ENCODE results near the gene UBASH3B.

Gene UBASH3B

DNA sequence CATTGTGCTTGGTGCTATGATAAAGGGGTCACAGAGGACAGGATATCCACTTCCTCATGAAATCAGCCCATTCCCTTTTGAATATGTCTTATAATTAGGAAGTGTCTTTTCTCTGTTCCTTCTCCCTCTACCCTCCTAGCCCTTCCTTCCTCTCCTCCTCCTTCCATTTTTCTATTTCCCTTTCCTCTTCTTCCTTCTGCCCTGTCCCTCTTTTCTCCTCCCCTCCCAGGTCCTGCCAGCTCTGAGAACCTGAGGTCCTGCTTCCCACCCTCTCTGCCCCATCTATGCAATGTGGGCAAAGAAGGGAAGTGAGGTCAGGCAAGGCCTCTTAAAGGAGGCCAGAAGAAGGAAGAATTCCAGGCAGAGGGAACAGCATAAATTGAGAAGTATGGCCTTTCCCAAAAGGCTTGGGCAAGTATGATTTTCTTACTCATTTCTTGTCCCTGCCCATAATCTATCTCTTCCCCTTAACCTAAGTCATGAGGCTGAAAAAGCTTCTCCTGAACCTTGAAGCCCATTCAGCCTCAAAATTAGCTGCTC, 7.7 kb upstream of the UBASH3B start:
- DNase-seq = no peak

DNA sequence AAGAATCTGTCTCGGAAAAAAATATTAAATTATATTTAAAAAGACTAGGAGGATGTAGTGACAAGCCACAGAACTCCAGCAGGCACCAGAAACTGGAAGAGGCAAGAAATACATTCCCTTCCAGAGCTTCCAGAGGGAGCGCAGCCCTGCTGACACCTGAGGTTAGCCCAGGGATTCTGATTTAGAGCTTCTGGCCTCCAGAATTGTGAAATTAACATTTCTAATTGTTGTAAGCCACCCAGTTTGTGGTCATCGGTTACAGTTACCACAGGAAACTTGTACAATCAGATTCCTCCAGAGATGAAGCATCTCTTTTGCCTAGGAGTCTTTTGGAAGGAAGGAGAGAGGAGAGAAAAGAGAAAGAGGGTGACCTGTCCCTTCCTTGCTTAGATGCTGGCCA, 6.4 kb upstream of the UBASH3B start:
- DNase-seq = no peak

DNA sequence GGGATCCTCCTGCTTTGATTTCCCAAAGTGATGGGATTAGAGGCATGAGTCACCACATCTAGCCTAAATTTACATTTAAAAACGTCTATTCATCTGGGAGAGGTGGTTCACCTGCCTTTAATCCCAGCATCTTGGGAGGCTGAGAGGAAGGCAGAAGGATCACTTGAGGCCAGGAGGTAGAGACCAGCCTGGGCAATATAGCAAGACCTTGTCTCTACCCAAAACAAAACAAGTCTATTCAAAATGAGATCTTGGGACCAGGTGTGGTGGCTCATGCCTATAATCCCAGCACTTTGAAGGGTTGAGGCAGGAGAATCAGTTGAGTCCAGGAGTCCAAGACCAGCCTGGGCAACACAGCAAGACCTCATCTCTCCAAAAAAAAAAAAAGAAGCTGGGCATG, 4.9 kb upstream of the UBASH3B start:
- no peak for DNase-seq

DNA sequence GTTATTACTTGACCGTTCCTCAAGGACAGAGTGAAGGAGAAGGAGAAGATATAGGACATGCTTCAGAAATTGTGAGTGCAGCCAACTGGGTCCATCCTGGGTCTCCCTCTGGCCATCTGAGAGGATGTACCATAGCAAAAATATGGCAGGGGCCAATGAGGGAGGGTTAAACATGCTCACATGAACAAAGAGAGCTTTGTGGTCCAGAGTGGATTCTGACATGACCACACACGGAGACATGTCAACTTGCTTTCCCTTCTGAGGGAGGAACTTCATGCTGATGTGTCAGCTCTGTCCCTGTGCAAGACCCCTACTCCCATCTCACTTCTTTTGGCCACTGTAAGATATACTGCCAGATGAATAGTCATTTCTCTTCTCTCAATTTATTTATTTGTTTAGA, 3.0 kb upstream of the UBASH3B start:
- no peak for DNase-seq

DNA sequence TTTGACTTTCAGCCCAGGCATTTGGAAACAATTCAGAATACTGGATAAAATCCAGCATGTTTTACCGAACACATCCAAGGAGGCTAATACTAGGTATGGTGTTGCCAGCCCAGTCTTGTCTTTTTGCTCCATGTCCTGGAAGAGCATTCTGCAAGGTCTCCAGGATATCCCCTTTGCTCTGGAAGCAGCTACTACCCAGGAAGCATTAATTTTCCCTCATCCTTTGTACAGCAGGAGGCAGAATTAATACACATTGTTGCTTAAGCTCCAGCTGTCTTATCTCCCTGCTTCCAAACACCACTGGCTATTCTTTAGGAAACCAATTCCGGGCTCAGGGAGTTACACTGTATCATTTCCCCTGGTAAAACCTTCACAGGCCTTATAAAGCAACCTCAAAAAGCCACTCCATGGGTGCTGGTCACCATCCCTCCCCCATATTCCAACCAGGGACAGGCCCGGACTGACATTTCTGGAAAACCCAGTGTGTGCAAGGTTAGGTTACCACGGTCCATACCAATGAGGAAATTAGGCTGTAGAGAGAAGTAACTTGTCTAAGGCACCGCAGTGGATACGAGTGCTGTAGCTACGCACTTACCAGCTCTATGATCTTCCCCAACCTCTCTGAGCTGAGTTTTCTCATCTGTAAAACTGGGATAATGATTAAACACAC, 1.5 kb upstream of the UBASH3B start:
- DNase-seq = no peak

DNA sequence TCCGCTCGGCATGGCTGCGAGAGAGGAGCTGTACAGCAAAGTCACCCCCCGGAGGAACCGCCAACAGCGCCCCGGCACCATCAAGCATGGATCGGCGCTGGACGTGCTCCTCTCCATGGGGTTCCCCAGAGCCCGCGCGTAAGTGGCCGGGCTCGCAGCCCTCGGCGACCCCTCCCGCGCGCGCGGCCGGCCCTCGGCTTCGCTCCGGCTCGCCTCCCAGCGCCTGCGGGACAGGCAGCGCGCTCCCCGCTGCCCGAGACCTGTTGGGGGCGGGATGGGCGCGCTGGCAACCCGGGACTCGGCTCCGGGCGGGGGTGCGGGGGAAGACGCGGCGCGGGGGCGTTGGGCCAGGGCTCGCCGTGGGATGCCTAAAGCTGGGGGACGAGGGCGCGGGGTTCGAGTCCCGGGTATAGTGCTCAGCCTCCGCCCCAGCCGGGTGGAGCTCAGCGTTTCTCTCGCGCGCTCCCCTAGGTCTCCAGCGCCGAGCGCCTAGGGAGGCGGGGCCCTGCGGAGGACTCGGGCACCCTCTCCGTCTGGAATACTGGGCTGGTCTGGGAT, 630 bp downstream of the UBASH3B start:
- peak; percentile 52 for DNase-seq

DNA sequence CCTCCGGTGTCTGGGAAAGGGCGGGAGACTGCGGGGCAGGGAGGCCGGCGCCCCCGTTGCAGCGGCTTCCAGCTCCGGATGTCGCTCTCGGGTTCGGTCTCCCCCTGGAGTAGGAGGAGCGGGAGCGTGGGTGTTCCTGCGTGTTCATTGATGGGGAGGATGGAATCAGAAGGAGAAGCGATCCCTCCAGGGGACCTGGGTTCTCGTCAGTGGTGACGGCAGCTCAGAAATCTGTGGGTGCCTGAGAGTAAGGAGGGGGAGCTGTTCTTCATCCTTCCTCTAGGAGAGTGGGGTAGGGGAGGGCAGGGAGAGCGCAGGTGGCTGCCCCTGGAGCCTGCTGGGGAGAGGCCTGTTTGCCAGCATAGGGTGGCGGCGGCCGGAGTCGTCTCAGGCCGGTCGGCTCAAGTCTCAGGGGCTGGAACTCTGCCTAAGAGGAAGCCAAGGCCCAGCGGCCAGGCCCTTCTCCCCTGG, 1.1 kb downstream of the UBASH3B start:
- DNase-seq = peak; percentile 44

DNA sequence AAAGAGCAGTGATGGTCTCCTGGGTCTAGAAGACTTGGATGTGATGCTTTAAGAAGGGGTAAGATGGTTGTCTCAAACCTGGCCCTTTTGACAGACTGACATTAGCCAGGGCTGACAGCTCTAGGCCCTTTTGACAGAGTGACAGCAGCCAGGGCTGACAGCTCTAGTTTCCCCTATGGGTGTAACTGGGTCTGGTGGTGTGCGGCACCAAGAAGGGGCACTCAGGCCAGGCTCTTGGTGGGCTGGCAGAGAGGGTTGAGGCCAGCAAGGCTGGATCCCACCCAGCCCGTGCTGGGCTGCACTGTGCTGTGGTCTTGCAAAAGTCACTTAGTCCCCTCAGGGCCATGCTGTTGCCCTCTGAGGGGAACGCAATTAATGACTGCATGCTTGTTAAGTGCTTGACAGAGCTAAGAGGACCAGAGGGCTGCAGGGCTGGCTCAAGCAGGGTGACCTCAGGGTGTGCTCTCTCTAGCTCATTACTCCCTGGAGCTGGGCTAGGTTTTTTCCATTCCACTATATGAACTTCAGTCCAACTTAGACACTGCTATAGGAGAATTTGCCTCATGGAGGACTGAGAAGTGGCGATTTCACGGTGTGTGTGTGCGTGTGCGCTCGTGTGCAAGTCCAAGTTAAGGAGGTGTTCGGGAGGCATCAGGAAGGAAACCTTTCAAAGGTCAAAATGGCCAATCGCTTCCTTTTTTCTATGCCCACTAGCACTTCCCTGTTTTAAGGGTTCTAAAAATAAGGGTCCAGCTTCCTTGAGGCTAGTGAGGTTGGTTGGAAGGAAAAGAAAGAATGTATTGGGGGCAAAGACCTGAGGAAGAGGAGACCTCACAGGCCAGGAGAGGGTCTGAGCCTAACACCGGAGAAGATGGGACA, 4.4 kb downstream of the UBASH3B start:
- no peak for DNase-seq

DNA sequence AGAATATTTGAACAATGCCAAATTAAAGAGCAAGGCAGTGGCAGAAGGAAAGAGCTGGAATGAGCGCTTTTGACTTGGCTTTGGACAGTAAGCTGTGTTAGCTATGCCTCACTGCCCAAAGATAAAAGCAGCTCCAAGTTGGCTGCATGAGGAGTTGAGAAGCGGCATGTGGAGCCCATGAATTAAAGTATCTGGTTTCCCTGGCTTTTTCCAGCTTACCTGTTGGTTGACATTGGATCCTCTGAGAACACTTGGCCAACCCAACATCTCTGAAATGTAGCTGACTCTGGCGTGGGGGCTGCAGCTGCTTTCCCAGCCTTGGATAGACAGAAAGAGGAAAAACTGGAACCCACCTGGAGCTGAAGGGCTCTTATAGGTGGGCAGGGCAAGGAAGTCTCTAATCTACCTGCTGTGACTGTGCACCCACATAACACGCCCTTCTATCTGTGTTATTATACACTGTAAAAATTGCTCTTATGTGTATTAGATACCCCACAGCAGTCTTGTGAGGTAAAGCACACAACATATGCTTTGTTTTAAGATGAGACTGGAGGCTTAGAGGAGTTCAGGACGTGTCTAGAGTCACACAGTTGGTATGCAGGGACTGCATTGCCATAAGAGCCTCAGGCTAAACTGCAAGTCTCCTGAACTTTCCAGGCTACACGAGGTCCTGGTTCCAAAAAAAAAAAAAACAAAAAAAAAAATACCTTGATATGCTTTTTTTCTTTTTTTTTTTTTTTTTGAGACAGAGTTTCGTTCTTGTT, 5.8 kb downstream of the UBASH3B start:
- no peak for DNase-seq

DNA sequence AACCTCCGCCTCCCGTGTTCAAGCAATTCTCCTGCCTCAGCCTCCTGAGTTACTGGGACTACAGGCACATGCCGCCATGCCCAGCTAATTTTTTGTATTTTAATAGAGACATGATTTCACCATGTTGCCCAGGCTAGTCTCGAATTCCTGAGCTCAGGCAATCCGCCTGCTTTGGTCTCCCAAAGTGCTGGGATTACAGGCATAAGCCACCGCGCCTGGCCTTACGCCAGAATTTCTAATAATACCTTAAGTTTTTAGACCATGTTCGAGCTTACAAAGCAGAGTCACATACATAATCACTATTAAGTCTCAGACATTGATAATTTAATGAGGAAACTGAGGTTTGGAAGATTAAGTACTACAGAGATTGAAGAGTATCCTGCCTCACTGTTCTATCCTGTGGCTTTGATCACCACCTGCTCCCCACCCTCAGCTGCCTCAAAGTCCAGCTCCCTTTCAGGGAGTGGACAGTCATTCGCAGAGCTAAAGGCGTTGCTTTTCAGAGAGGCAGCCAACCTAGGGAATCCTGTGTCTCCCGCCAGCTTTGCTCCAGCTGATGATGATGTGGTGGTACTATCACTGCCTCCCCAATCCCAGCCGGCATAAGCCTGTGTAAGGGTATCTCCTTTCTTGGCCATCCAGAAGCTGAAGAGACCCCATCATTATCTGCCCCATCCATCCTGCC, 7.7 kb downstream of the UBASH3B start:
- DNase-seq = no peak

DNA sequence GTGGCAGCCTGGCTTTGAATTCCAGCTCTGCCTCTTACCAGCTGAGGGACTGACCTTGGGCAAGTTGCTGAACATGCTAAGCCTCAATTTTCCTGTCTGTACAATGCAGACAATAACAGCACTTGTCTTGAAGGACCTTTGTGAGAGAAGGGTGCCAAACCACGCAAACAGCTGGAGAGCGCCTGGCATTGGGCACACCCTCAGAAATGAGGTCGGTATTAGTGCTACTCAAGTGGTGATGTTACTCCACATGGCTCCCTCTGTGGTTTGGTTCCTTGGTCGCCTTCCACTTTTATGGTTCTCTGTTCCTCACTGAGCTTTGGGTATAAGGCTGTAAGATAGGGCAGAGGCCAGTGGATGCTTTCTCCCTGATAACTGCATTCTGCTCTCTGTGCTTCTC, 8.2 kb downstream of the UBASH3B start:
- DNase-seq = no peak

DNA sequence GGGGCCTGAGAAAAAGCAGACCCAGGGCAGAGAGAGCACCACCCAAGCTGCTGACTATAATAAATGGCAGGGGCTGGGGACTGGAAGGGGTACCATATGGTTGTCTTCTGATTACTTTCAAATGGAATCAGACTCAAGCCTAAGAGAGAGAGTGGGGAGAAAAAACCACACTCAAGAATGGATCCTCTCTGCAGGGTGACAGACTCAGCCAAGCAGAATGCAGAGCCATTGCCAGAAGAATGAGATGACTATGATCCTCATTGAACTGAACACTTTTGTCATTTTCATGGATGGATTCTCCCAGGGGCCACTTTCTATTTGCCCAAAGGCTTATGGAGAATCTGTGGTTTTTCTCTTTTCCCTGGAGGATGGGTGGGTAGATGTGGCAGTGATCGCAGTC, 8.7 kb downstream of the UBASH3B start:
- no peak for DNase-seq

DNA sequence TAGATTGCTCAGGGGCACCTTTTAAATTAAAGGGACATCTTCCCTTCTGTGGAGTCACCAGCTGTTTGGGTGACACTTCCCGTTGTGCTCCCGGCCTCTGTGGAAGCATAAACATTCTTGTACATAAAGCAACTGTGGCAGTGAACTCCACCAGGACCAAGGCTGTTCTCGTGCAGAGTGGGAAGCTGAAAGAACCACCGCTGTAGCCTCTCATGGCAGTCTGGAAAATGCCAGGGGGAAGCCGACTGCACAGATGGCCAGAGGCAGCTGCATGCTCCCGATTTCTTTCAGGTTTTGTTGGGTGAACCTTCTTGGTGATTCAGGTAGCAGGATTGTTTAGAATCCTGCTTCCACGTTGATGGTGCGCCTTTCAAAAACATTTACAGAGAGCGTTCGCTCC, 10.3 kb downstream of the UBASH3B start:
- DNase-seq = no peak

DNA sequence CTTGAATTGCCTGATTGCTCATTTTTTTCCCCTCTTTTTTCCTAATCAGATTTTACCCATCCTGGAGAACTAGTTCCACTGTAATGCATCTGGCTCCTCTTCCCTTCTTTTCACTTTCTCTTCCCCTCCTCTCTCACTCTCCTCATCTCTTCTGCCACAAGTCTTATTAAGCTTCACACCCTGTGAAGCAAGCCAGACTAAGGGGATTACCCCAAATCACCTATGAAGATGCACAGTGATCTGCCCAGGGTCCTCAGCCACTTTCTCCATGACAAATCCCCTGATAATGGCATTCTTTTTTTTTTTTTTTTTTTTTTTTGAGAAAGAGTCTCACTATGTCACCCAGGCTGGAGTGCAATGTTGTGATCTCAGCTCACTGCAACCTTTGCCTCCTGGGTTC, 11.2 kb downstream of the UBASH3B start:
- no peak for DNase-seq

DNA sequence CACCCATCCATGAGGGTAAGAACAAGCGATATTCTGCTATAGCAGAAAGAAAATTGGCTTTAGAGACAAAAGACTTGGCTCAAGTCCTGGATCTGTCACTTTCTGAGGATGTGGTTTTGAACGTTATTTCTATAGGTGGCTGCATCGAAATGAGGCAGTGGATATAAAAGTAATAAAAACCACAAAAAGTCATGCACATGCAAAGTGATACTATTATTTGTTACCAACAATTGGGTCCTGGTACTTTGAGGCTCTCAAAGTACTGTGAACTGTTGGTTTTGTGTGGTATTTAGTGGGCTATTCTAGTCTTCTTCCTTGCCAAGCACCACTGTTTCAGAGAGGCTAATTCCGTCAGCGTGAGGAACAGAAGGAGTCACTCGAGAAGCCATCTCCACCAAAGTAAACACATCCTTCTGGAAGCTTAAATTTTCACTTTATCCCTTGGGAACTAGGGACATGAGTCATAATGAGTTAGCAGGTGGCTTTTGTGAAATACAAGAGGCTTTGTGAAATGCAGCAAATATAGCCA, 13.1 kb downstream of the UBASH3B start:
- no peak for DNase-seq

DNA sequence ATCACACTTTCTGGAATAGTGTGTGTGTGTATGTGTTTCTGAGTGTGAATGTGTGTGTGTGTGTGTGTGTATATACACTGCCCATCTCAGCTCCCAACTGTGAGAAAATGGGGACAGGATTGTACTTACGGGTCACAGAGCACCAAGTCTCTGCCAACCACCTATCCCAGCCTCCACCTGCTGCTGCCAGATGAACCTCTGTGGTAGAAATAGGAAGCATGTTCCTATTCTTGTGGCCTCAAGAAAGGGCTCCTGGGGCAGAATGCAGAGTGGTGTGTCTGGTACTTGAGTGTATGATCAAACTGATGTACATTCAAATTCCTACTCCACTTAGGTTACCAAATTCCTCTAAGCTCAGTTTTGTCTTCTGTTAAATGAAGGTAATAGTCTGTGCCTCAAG, 14.6 kb downstream of the UBASH3B start:
- no peak for DNase-seq

DNA sequence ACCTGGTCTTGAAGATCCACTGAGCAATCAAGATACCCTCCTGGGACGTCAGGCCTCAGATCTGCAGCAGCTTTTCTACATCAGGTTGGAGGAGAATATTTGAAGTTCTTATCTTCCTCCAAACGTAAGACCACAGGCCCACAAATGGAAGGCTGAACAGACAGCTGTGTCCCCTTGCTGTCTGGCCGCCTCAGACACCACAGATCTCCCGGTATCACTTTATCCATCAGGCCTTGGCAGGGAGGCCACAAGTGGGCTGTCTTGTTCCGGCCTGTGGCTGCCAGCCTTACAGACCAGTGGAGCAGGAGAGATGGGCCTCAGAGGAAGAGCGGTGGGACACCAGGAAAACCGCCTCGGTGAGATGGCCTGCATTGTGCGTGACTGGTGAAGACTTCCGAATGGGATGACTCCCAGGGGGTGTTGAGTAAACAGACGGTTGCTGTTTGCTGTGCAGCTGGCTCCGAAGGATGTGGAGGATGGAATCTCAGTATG, 15.9 kb downstream of the UBASH3B start:
- no peak for DNase-seq

DNA sequence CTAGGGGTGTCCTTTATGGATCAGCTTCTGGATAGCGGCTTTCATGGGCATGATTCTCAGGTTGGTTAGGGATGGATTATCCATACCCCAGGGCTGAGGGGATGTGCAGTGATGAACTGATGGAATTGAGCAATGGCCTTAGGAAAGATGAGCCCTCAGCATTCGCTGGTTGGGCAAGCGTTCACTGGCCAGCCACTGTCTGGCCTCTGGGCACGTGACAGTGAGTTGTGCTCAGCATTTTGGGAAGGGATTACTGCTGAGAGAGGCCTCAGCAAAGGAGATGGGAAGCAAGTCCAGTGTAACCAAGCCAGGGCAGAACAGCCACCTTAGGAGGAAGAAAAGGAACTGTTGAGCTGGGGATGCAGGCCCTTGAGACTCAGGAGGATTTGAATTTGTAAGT, 17.4 kb downstream of the UBASH3B start:
- no peak for DNase-seq

DNA sequence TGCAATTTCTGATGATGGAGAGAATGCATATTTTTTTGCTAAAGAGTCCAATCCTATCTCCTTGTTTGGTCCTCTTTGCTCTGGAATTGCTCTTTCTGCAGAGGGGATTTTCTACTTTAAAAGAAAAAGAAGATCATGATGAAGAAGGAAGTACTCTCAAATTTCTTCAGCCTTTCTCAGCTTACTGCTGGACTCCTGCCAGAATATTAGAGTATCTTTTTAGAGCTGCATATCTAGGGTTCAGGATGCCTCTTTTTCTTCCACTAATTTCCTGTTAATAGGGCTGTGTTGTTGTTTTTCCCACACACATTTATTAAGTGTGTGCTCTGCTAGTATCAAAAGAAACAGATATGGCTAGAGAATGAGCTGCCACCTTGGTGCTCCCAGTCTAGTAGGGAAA, 18.2 kb downstream of the UBASH3B start:
- DNase-seq = no peak

DNA sequence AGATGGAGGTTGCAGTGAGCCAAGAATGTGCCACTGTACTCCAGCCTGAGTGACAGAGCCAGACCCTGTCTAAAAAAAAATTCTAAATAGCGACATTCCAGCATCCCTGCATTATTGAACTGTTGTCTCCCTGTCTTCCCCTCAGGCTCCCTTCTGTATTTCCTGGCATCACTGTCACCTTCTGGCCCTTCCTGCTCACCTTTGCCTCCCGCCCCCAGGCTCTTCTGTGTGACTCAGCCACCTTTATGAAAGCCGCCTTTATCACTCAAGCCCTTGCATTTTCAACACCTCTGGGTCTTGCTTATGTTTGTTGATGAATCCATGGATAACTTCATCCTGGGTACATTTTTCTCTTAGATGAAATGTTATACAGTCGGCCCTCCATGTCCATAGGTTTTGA, 21.1 kb downstream of the UBASH3B start:
- no peak for DNase-seq

DNA sequence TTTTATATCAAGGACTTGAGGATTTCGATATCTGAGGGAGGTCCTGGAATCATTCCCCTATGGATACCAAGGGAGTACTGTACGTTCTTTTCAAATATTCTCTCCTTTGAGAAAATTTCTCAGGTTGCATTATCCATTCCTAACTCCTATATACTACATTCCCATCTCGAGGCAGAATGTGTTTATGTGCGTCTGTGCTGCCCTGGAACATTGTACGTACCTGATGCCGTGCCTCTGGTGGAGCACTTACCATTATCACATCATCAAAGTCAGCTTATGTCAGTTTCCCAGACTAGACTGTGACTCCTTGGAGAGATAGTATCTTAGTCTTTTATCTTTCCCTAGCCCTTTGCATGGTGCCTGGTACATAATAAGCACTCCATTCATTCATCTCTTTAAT, 21.7 kb downstream of the UBASH3B start:
- DNase-seq = no peak

DNA sequence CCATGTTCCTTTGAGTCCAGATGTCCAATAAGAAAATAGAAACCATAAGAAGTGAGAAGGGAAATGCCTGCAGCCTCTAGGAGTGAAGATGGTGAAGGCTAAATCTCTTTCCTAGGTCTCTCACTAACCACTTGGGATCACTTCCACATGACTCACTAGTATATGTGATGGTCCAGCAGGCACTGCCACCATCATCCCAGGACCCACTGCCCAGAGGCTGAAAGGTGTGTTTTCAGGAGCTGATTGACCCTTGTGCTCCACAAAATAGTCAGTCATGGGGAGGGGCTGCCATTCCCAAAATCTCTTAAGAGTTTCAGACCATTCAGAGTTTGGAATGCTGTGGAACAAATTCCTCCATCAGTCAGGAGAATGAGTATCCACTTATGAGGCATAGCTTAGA, 22.9 kb downstream of the UBASH3B start:
- no peak for DNase-seq
